Measurements from ENCODE around the gene GATA6. TPM values are rescaled to one million over a fixed set of nuclear protein-coding genes. Genes with fewer than 3 reads are reported as not detected.
A peak's percentile ranks its signal among the peaks of the same experiment; 100 is the strongest.

Gene GATA6
- polyA plus RNA-seq, 4 donors: 25.9 to 109 (median 32.4) TPM

DNA sequence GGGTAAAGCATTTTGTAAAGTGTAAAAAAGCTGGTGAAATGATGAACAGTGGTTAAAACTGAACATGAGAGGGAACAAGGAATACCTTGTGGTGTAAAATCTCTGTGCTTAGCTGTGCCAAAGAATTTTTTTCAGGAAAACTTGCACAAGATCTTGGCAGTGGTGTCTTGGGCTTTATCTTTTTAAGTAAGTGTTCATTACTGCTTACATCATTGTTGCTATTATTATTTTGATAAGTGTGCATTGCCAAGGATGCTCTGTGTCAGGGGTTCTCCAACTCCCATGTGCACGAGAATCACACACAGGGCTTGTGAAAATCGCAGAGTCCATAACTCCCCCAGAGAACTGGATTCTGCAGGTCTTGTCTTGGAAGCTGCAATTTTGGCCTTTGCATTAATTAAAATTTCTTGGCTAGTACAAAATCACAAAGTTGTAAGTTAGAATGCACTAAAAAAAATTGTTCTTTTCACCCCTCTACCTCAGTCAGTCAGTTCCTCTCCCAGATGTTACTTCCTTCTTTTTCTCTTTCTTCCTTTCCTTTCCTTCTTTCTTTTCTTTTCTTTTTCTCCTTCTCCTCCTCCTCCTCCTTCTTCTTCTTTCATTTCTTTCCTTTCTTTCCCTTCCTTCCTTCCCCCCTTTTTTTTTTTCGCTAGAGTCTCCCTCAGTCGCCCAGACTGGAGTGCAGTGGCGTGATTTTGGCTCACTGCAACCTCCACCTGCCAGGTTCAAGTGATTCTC lies 37.8 kb downstream of the GATA6 start:
- peaks cover 0 to 34% (median 2%) of the 10 kb centered on the region in 3 donors for H3K4me1 ChIP-seq (ENCODE audit: control insufficient read depth in 3 of 3, insufficient read depth in 2 of 3, low read depth in 1 of 3, low read length in 2 of 3)

DNA sequence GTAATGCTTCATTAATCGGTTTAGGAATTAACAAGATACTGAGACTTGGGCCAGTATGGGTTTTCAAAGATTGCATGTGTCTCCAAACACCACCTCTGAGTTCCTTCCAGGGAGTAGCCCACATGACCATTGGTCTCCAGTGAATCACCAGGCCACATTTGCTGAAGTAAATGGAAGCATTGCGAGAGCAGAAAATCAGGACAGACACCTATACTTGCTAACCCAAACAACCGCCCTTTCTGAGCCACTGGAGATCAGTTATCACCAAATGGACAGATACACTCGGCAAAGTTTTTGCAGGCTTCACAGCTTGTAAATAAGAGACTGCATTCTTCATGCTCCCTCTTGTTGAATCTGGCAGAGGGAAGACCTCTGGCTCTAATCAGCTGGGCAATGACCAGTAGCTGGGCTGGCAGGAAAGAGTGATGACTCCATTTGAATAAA lies 40.9 kb downstream of the GATA6 start:
- FAIRE-seq: peak; percentile 15
- Histone ChIP-seq H3K27ac (ENCODE audit: low read depth in 1 of 3, low read length in 2 of 3) (peak overlapping the region; percentile 12 to 88 (median 65)), H3K27me3 (ENCODE audit: control insufficient read depth in 3 of 3, insufficient read depth in 3 of 3, low read length in 3 of 3) (no peaks in the 10 kb centered on the region), H3K4me1 (ENCODE audit: control insufficient read depth in 3 of 3, insufficient read depth in 2 of 3, low read depth in 1 of 3, low read length in 2 of 3) (peaks cover 0 to 43% (median 0%) of the 10 kb centered on the region in 3 donors), H3K36me3 (ENCODE audit: control insufficient read depth in 3 of 3, insufficient read depth in 2 of 3, low read depth in 1 of 3, low read length in 3 of 3) (peaks cover 0 to 7% (median 0%) of the 10 kb centered on the region in 3 donors), H3K9me3 (ENCODE audit: control insufficient read depth in 2 of 2, insufficient read depth in 1 of 2, low read depth in 1 of 2, low read length in 1 of 2) (no peaks in the 10 kb centered on the region), H3K4me3 (ENCODE audit: low read depth in 1 of 3, low read length in 3 of 3) (no peak overlapping the region)
- peak; percentile 86 to 93 for DNase-seq
- 25 to 52% (median 36%) methylated on average over 4 of the region's 4 CpGs for WGBS, 3 donors

More for the DNA sequence above, 37.8 kb downstream of the GATA6 start:
- no peaks in the 10 kb centered on the region for H3K27me3 ChIP-seq (ENCODE audit: control insufficient read depth in 3 of 3, insufficient read depth in 3 of 3, low read length in 3 of 3)
- 84 to 90% (median 87%) methylated on average over 5 of the region's 5 CpGs for WGBS, 3 donors
- no peak for FAIRE-seq
- no peak overlapping the region for H3K27ac ChIP-seq (ENCODE audit: low read depth in 1 of 3, low read length in 2 of 3)
- no peaks in the 10 kb centered on the region for H3K9me3 ChIP-seq (ENCODE audit: control insufficient read depth in 2 of 2, insufficient read depth in 1 of 2, low read depth in 1 of 2, low read length in 1 of 2)
- no peak overlapping the region for H3K4me3 ChIP-seq (ENCODE audit: low read depth in 1 of 3, low read length in 3 of 3)
- DNase-seq: no peak
- H3K36me3 ChIP-seq (ENCODE audit: control insufficient read depth in 3 of 3, insufficient read depth in 2 of 3, low read depth in 1 of 3, low read length in 3 of 3): peaks cover 0 to 21% (median 6%) of the 10 kb centered on the region in 3 donors

DNA sequence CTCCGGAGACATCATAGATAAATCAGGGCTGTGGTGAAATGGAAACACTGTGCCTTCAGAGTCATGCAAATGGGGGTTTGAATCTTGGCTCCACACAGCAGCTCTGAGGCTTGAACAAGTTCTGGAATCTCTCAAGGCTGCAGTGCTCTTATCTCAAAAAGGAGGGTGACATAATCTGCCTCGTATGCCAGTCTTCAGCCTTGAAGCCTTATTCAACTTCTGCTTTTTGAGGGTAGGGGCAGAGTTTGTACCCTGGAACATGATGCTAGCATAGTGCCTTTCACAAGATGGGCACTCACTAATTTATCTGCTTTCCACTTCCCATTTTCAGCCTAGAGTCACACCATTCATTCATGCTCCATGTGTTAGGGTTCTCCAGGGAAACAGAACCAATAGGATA lies 42.3 kb downstream of the GATA6 start:
- DNase-seq (peak in 1 of 2 donors; percentile 47), FAIRE-seq (no peak)
- 24 to 48% (median 30%) methylated on average over 2 of the region's 2 CpGs for WGBS, 3 donors
- Histone ChIP-seq H3K4me3 (ENCODE audit: low read depth in 1 of 3, low read length in 3 of 3) (no peak overlapping the region), H3K4me1 (ENCODE audit: control insufficient read depth in 3 of 3, insufficient read depth in 2 of 3, low read depth in 1 of 3, low read length in 2 of 3) (peaks cover 0 to 45% (median 0%) of the 10 kb centered on the region in 3 donors), H3K9me3 (ENCODE audit: control insufficient read depth in 2 of 2, insufficient read depth in 1 of 2, low read depth in 1 of 2, low read length in 1 of 2) (no peaks in the 10 kb centered on the region), H3K27me3 (ENCODE audit: control insufficient read depth in 3 of 3, insufficient read depth in 3 of 3, low read length in 3 of 3) (peaks cover 0 to 2% (median 0%) of the 10 kb centered on the region in 3 donors), H3K36me3 (ENCODE audit: control insufficient read depth in 3 of 3, insufficient read depth in 2 of 3, low read depth in 1 of 3, low read length in 3 of 3) (no peaks in the 10 kb centered on the region), H3K27ac (ENCODE audit: low read depth in 1 of 3, low read length in 2 of 3) (peak overlapping the region in 2 of 3 donors; percentile 18 to 88)

DNA sequence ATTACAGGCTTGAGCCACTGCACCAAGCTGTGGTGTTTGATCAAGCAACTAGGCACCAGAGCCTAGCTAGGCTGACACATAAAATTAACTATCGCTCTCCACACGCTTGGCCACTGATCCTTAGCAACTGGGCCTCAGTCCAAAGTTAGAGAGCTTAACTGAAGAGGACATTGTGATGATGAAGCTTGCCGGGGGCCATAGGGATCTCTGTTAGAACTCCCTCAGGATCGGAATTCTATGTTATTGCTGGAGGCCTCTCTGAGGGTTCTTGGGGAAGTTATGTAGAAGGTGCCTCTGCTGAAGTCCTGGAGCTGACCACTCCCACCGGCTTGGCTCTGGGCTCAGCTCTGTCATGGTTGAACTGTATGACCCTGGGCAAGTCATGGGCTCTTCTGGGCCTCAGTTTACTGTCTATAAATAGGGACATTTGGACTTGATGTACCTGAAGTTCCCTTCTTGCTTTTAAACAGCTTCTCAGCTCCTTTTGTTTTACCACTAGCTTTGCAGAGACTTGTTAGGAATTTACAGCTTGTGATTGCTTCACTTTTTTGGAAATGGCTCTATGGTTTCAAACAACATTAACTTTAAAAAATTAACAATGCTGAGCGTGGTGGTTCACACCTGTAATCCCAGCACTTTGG lies 44.1 kb downstream of the GATA6 start:
- no peak for FAIRE-seq
- WGBS, 3 donors: 74 to 84% (median 84%) methylated on average over 6 of the region's 6 CpGs
- peaks cover 0 to 50% (median 0%) of the 10 kb centered on the region in 3 donors for H3K4me1 ChIP-seq (ENCODE audit: control insufficient read depth in 3 of 3, insufficient read depth in 2 of 3, low read depth in 1 of 3, low read length in 2 of 3)
- peak overlapping the region in 1 of 3 donors; percentile 88 for H3K27ac ChIP-seq (ENCODE audit: low read depth in 1 of 3, low read length in 2 of 3)
- H3K9me3 ChIP-seq (ENCODE audit: control insufficient read depth in 2 of 2, insufficient read depth in 1 of 2, low read depth in 1 of 2, low read length in 1 of 2): no peaks in the 10 kb centered on the region
- peaks cover 0 to 3% (median 0%) of the 10 kb centered on the region in 3 donors for H3K27me3 ChIP-seq (ENCODE audit: control insufficient read depth in 3 of 3, insufficient read depth in 3 of 3, low read length in 3 of 3)
- DNase-seq: peak in 1 of 2 donors; percentile 51
- H3K4me3 ChIP-seq (ENCODE audit: low read depth in 1 of 3, low read length in 3 of 3): no peak overlapping the region
- H3K36me3 ChIP-seq (ENCODE audit: control insufficient read depth in 3 of 3, insufficient read depth in 2 of 3, low read depth in 1 of 3, low read length in 3 of 3): no peaks in the 10 kb centered on the region

DNA sequence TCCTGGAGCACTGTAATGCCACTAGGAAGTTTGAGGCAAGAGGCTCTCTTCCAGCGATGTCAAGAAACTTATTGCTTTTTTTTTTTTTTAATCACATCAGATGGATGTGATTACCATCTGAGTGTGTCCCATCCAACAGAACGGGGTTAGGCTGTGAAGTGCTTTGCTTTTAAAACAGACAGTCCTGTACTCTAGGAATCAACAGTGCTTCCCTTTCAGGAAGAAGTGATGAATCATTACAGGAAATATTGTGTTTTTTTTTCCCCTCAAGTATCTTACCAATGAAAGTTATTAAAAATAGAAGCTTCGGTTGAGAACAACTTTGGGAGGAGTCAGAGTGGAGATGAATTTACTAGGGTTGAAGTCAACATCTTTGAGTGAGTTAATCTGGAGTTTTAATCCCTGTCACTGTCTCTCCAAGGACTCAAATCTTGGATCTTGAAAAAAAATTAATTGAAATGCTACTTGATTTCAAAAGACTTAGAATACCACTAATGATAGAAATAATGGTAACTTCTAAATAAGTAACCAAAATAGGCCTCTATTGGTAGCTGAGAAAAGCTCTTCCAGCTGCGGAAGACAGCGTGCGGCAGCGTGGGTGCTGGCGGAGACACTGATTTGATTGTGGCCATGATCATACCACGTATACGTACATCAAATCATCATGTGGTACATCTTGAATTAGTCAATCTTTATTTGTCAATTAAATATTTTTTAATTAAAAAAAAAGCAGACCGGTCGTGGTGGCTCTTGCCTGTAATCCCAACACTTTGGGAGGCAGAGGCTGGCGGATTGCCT lies 45.5 kb downstream of the GATA6 start:
- no peaks in the 10 kb centered on the region for H3K9me3 ChIP-seq (ENCODE audit: control insufficient read depth in 2 of 2, insufficient read depth in 1 of 2, low read depth in 1 of 2, low read length in 1 of 2)
- no peak overlapping the region for H3K27ac ChIP-seq (ENCODE audit: low read depth in 1 of 3, low read length in 2 of 3)
- DNase-seq (no peak), FAIRE-seq (no peak)
- H3K4me3 ChIP-seq (ENCODE audit: low read depth in 1 of 3, low read length in 3 of 3): no peak overlapping the region
- H3K27me3 ChIP-seq (ENCODE audit: control insufficient read depth in 3 of 3, insufficient read depth in 3 of 3, low read length in 3 of 3): peaks cover 0 to 3% (median 0%) of the 10 kb centered on the region in 3 donors
- no peaks in the 10 kb centered on the region for H3K36me3 ChIP-seq (ENCODE audit: control insufficient read depth in 3 of 3, insufficient read depth in 2 of 3, low read depth in 1 of 3, low read length in 3 of 3)
- 78 to 80% (median 78%) methylated on average over 13 of the region's 13 CpGs for WGBS, 3 donors
- peaks cover 0 to 48% (median 0%) of the 10 kb centered on the region in 3 donors for H3K4me1 ChIP-seq (ENCODE audit: control insufficient read depth in 3 of 3, insufficient read depth in 2 of 3, low read depth in 1 of 3, low read length in 2 of 3)

- WGBS, 3 donors: 50 to 66% (median 60%) methylated on average over 5 of the region's 5 CpGs
- Histone ChIP-seq H3K27ac (ENCODE audit: low read depth in 1 of 3, low read length in 2 of 3) (no peak overlapping the region), H3K9me3 (ENCODE audit: control insufficient read depth in 2 of 2, insufficient read depth in 1 of 2, low read depth in 1 of 2, low read length in 1 of 2) (no peaks in the 10 kb centered on the region), H3K36me3 (ENCODE audit: control insufficient read depth in 3 of 3, insufficient read depth in 2 of 3, low read depth in 1 of 3, low read length in 3 of 3) (no peaks in the 10 kb centered on the region), H3K4me1 (ENCODE audit: control insufficient read depth in 3 of 3, insufficient read depth in 2 of 3, low read depth in 1 of 3, low read length in 2 of 3) (peaks cover 0 to 28% (median 2%) of the 10 kb centered on the region in 3 donors), H3K4me3 (ENCODE audit: low read depth in 1 of 3, low read length in 3 of 3) (no peak overlapping the region), H3K27me3 (ENCODE audit: control insufficient read depth in 3 of 3, insufficient read depth in 3 of 3, low read length in 3 of 3) (peaks cover 0 to 3% (median 0%) of the 10 kb centered on the region in 3 donors)
- peak in 1 of 2 donors; percentile 51 for DNase-seq
- FAIRE-seq: no peak
Measured at GRCh38 chr18:22218835-22219234, 49.4 kb downstream of the GATA6 start.

DNA sequence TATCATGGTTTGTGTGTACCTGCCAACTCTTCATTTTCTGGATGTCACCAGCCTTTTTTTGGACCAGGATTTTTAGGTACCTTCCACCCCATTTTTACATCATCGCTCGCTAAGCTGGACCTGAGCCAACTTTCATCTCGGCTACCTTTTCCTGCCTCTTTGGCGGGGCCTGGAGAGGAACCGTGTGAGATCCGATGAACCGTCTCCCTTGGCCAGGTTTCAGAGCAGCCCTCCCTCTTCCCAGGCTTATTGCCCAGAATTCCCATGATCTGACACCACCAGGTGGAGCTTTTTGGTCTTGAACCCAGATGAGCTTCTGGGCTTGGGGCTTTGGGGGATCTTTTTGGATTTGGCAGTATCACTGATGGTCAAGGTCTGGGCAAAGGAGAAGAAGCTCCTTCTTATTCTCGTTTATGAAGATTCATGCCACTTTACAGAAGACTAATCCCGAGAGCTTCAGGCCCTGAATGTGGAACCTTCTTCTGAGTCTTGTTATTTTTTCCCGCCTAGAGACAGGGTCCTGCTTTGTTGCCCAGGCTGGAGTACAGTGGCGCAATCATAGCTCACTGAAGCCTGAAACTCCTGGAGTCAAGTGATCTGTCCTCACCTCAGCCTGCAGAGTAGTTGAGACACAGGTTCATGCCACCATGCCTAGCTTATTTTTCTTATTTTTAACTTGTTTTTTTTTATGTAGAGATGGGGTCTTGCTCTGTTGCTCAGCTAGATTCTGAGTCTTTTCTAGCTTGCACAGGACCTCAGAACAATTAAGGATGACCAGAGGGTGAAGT lies 50.4 kb downstream of the GATA6 start:
- no peak for FAIRE-seq
- H3K4me3 ChIP-seq (ENCODE audit: low read depth in 1 of 3, low read length in 3 of 3): no peak overlapping the region
- 56 to 68% (median 64%) methylated on average over 11 of the region's 11 CpGs for WGBS, 3 donors

More for the DNA sequence above, 50.4 kb downstream of the GATA6 start:
- Histone ChIP-seq H3K4me1 (ENCODE audit: control insufficient read depth in 3 of 3, insufficient read depth in 2 of 3, low read depth in 1 of 3, low read length in 2 of 3) (peaks cover 0 to 33% (median 2%) of the 10 kb centered on the region in 3 donors), H3K27ac (ENCODE audit: low read depth in 1 of 3, low read length in 2 of 3) (no peak overlapping the region), H3K36me3 (ENCODE audit: control insufficient read depth in 3 of 3, insufficient read depth in 2 of 3, low read depth in 1 of 3, low read length in 3 of 3) (no peaks in the 10 kb centered on the region), H3K27me3 (ENCODE audit: control insufficient read depth in 3 of 3, insufficient read depth in 3 of 3, low read length in 3 of 3) (peaks cover 0 to 3% (median 0%) of the 10 kb centered on the region in 3 donors), H3K9me3 (ENCODE audit: control insufficient read depth in 2 of 2, insufficient read depth in 1 of 2, low read depth in 1 of 2, low read length in 1 of 2) (no peaks in the 10 kb centered on the region)
- DNase-seq: no peak

All from small intestine (tissue), 7 donors.